22Rv1 (cell line): Measurements from ENCODE around the gene HNRNPL.
A peak's percentile ranks its signal among the peaks of the same experiment; 100 is the strongest.

Source experiments
- H3K27ac ChIP-seq: fragments of 450-650 bp; 2 replicates; pipeline ENCODE4 v1.5.1; 2017
- ZFX ChIP-seq: fragments of 450-650 bp; IDR thresholded peaks from 2 replicates; pipeline ENCODE4 v1.6.1; 2017; ENCODE audit warnings: antibody characterized with exemption, borderline replicate concordance
- TF ChIP-seq, protein P1 (sequence below): fragments of 450-650 bp; IDR thresholded peaks from 2 replicates; pipeline ENCODE4 v1.5.1; 2017; ENCODE audit warnings: mild to moderate bottlenecking

The HNRNPL gene

DNA sequence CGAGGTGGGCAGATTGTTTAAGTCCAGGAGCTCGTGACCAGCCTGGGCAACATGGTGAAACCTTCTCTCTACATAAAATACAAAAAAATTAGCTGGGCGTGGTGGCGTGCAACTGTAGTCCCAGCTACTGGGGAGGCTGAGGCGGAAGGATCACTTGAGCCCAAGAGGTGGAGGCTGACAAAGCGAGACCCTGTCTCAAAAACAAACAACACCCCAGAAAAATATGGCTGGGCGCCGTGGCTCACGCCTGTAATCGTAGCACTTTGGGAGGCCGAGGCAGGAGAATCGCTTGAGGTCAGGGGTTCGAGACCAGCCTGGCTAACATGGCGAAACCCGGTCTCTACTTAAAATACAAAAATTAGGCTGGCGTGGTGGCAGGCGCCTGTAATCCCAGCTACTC is 3.4 kb upstream of the HNRNPL start:
- TF ChIP-seq, protein P1, sequence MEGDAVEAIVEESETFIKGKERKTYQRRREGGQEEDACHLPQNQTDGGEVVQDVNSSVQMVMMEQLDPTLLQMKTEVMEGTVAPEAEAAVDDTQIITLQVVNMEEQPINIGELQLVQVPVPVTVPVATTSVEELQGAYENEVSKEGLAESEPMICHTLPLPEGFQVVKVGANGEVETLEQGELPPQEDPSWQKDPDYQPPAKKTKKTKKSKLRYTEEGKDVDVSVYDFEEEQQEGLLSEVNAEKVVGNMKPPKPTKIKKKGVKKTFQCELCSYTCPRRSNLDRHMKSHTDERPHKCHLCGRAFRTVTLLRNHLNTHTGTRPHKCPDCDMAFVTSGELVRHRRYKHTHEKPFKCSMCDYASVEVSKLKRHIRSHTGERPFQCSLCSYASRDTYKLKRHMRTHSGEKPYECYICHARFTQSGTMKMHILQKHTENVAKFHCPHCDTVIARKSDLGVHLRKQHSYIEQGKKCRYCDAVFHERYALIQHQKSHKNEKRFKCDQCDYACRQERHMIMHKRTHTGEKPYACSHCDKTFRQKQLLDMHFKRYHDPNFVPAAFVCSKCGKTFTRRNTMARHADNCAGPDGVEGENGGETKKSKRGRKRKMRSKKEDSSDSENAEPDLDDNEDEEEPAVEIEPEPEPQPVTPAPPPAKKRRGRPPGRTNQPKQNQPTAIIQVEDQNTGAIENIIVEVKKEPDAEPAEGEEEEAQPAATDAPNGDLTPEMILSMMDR: no peak
- TF ChIP-seq ZFX: no peak
- peak overlapping the region; percentile 100 for H3K27ac ChIP-seq

DNA sequence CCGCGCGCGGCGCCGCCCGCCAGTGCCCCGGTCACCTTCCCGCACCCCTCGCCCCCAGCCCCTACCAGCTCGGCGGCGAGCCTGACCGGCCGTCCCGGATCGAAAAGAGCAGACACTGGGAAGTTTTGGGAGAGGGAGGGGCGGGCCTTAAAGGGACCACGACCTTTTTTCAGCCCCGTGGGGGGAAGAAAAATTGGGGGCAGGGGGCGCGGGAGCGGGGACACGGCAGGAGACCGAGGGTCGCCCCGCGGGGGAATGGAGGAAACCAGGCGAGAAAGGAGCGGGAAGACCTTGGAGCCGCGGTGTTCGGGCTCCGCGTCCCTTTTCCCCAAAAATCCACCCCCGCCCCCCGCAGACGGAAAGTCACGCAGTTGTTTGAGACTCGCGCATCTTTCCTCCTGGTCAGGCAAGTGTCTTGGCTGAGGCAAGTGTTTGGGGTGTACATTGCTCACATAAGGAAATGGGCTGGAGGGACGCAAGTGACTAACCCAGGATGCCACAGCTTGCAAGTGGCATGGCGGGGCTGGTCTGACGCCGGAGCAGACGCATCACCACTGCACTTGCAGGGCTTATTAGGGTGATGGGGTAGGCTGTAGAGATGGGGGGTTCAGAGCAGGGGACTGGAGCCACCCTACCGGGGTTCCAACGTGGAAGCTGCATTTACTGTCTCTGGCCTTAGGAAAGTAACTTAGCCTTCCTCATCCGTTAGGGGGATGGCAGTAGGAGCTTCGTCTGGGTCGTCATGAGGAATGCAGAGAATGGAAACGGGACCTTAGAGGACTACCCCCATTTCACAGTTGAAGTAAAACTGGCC is 2.7 kb upstream of the HNRNPL start:
- H3K27ac ChIP-seq: peak overlapping the region; percentile 100
- no peak for TF ChIP-seq ZFX
- TF ChIP-seq, protein P1: no peak

DNA sequence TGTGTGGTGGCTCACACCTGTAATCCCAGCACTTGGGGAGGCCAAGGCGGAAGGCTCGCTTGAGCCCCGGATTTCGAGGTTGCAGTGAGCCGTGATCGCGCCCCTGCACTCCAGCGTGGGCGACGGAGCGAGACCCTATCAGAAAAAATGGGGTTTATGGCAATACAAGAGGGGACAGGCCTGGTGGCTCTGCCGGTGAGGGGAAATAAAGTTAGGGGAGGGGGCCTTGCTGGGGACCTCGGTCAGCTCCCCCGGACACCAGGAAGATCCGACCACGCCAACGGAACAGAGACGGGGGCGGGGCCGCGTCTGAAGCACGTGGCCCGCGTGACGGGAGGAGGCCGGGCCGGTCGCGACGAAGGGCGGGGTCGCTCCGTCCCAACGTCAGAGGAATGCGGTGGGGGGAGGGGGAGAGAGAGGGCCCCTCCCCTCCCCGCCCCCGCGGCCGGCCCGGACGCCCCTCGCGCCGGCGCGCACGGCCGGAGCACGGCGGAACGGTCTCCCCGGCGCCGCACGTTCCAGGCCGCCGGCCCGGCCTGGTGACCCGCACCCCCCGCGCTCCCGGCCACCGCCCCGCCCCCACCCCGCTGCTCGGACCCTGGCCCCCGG is 1.9 kb upstream of the HNRNPL start:
- TF ChIP-seq, protein P1: no peak
- no peak for TF ChIP-seq ZFX
- peak overlapping the region; percentile 100 for H3K27ac ChIP-seq

DNA sequence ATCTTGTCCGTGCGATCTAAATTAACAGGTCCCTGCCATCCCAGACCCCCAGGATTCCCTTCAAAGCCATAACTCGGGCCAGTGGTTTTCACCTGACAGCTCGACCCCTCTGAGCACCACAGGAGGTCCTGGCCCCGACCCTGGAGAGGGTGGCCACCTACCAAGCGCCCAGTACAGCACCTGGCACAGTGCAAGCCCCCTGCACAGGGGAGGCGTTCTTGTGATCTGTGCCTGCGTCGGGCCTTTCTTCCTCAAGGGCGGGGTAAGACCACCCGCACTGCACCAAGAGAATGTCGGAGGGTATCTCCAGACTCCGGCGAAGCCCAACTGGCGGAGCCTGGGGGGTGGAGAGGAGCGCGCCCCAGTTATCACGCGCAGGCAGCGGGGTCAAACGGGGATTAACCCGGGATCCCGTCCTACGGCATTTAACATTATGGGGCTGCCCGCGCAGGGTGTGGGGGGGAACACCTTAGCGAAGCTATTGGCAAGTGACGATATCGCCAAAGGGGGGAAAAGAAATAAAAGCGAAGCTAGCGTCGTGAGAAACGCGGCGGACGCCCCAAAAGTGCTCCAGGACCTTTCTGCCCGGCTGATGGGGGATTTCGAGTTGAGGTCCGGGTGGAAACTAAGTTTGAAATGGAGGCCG is 1.3 kb upstream of the HNRNPL start:
- H3K27ac ChIP-seq: peak overlapping the region; percentile 100
- TF ChIP-seq, protein P1: no peak
- no peak for TF ChIP-seq ZFX

DNA sequence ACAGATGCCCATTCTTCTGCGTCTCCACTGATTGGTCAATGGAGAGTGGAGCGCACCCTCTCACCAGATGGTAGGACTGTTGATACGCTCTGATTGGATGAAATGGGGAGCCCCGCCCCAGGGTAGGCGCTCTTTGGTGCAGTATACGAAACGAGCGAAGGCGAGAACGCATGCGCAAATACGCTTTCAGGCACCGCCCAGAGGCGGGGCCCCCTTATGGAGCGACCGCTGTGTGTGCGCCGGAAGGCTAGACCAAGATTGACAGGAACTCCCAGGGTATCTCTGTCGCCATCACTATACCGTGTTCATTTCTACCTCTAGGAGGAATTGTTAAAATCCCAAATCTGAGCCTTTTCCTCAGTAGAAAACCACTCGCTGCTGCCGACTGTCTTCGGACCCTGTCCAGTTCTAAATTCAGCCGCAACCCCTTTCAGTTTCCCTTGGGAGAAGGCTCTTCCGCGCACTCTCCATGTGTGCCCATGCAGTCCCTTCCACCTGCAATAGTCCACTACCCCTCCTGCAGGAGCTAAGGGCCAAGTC is 720 bp upstream of the HNRNPL start:
- no peak for TF ChIP-seq ZFX
- TF ChIP-seq, protein P1: no peak; the same call in 1 of the 2 replicates
- peak overlapping the region; percentile 100 for H3K27ac ChIP-seq

DNA sequence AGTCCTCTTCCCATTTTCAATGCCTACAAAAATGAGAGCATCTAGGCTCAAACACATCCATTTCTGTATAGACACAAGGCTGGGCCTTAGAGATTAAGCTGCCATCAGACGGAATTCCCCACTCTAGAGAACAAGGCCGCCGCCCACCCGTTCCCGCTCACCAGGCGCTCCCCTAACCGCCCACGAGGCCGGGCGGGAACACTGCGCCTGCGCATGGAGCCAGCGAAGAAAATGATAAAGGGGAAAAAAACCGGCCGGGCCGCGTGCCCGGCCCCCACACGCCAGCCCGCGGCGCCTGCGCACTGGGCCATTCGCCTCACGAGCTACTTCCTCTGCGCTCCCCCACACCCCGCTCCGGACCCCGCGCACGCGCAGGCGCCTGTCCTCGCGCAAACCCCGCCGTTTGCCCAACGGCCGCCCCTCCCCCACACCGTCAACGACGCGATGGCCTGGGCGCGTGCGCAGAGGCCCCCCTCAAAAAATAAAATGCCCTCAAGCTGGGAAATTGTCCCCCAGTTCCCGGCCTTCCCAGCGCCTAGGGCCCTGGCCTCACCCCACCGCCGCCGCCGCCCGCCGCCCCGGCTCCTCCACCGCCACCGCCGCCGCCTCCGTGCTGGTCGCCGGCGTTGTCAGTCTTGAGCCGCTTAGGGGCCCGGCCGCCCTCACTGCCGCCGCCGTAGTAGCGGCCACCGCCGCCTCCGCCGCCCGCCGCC is 483 bp downstream of the HNRNPL start:
- H3K27ac ChIP-seq: peak overlapping the region; percentile 100
- TF ChIP-seq, protein P1: no peak
- TF ChIP-seq ZFX: no peak
